NK-92 (cell line): ENCODE results near the gene MARVELD2.
"Not testable (repeated sequence)": the region's sequence is repeated elsewhere in the genome, so short reads cannot be mapped to it uniquely, and the experiment has no call there.

Experiments
- DNase-seq: peaks from one replicate; lab custom pipeline; 2025; ENCODE audit not compliant: unreplicated experiment; lab: John Stamatoyannopoulos, UW

Gene MARVELD2

GRCh38 chr5:69449511-69449910 lies 34.6 kb downstream of the MARVELD2 start:
- DNase-seq = no peak

- no peak for DNase-seq
Measured at GRCh38 chr5:69450116-69450515, 35.2 kb downstream of the MARVELD2 start.

GRCh38 chr5:69450527-69450926 lies 35.6 kb downstream of the MARVELD2 start:
- not testable (repeated sequence) for DNase-seq

- no peak for DNase-seq
Measured at GRCh38 chr5:69451941-69452647, 37.2 kb downstream of the MARVELD2 start.

GRCh38 chr5:69453487-69453886 lies 38.6 kb downstream of the MARVELD2 start:
- not testable (repeated sequence) for DNase-seq

- no peak for DNase-seq
Measured at GRCh38 chr5:69454460-69455249, 39.7 kb downstream of the MARVELD2 start.

- DNase-seq = not testable (repeated sequence)
Measured at GRCh38 chr5:69455428-69455988, 40.6 kb downstream of the MARVELD2 start.

- DNase-seq = no peak
Measured at GRCh38 chr5:69462170-69462569, 47.3 kb downstream of the MARVELD2 start.

- not testable (repeated sequence) for DNase-seq
Measured at GRCh38 chr5:69466375-69466774, 51.5 kb downstream of the MARVELD2 start.

GRCh38 chr5:69467442-69468225 lies 52.7 kb downstream of the MARVELD2 start:
- no peak for DNase-seq

- DNase-seq = no peak
Measured at GRCh38 chr5:69468631-69469030, 53.7 kb downstream of the MARVELD2 start.

GRCh38 chr5:69471516-69471915 lies 56.6 kb downstream of the MARVELD2 start:
- DNase-seq = not testable (repeated sequence)

- not testable (repeated sequence) for DNase-seq
Measured at GRCh38 chr5:69472535-69473143, 57.7 kb downstream of the MARVELD2 start.

GRCh38 chr5:69477170-69477569 lies 62.3 kb downstream of the MARVELD2 start:
- DNase-seq = no peak

GRCh38 chr5:69478296-69478695 lies 63.4 kb downstream of the MARVELD2 start:
- DNase-seq = not testable (repeated sequence)

- DNase-seq = no peak
Measured at GRCh38 chr5:69484891-69485290, 70.0 kb downstream of the MARVELD2 start.

GRCh38 chr5:69485471-69485870 lies 70.6 kb downstream of the MARVELD2 start:
- no peak for DNase-seq

- no peak for DNase-seq
Measured at GRCh38 chr5:69489246-69489645, 74.3 kb downstream of the MARVELD2 start.

- DNase-seq = no peak
Measured at GRCh38 chr5:69491027-69491426, 76.1 kb downstream of the MARVELD2 start.

GRCh38 chr5:69491838-69492390 lies 77.0 kb downstream of the MARVELD2 start:
- DNase-seq = no peak
